Type B pancreatic cell (in vitro differentiated cells): ENCODE data around the gene MRPL1. TPM values are rescaled to one million over a fixed set of nuclear protein-coding genes. Genes with fewer than 3 reads are reported as not detected.

Experiments used
- DNase-seq: peaks from one replicate; pipeline ENCODE4 v3.0.0; 2021; ENCODE audit warnings: mixed read lengths; ENCODE audit not compliant: unreplicated experiment; ENCODE audit errors: extremely low spot score
- H3K27ac Mint-ChIP-seq: 2 replicates; pipeline ENCODE4 v1.8.0; 2021; ENCODE audit warnings: mild to moderate bottlenecking, mixed read lengths
- H3K27me3 Mint-ChIP-seq: 2 replicates; pipeline ENCODE4 v1.8.0; 2021; ENCODE audit warnings: mixed read lengths
- H3K36me3 Mint-ChIP-seq: 2 replicates; pipeline ENCODE4 v1.8.0; 2021; ENCODE audit warnings: mixed read lengths
- H3K4me1 Mint-ChIP-seq: one replicate; pipeline ENCODE4 v1.8.0; 2021; ENCODE audit warnings: mixed read lengths; ENCODE audit not compliant: unreplicated experiment
- H3K4me3 Mint-ChIP-seq: 2 replicates; pipeline ENCODE4 v1.8.0; 2021; ENCODE audit warnings: mild to moderate bottlenecking, mixed read lengths
- H3K9me3 Mint-ChIP-seq: 2 replicates; pipeline ENCODE4 v1.8.0; 2021; ENCODE audit warnings: mixed read lengths
- CTCF ChIP-seq: fragments of 200-600 bp; sonication (generic); conservative IDR thresholded peaks from 2 replicates; pipeline ENCODE4 v1.5.0; 2021; ENCODE audit warnings: antibody characterized with exemption, mild to moderate bottlenecking
- long read RNA-seq: library from polyadenylated mRNA; unstranded; transcript quantifications from one replicate; pipeline ENCODE4 v2.0.0, GENCODE V29; 2020
- total RNA-seq: library from RNA; stranded (reverse); gene quantifications from 2 replicates; pipeline ENCODE4 v1.2.1, GENCODE V29; 2021; ENCODE audit warnings: low replicate concordance

The MRPL1 gene
- 27.1 and 44.1 TPM in 2 replicates for total RNA-seq
- long read RNA-seq, transcript MRPL1-201 (9 exons, 1,490 nt), result major isoform, 56 of 66 reads
- long read RNA-seq, partial matches to known transcripts, result 4 of 66 reads
- long read RNA-seq, other reads (novel, unspliced or antisense), result 6 of 66 reads

- Mint-ChIP-seq H3K9me3 (no peaks in the 10 kb centered on the region), H3K4me1 (peaks cover 12% of the 10 kb centered on the region), H3K27me3 (no peaks in the 10 kb centered on the region), H3K4me3 (peak within 1 kb of the TSS; percentile 96), H3K36me3 (peaks cover 10% of the 10 kb centered on the region), H3K27ac (peak within 1 kb of the TSS; percentile 99)
- peak; percentile 42 for TF ChIP-seq CTCF
- peak; percentile 84 for DNase-seq
Observed at GRCh38 chr4:77862478-77863216, at the start of gene MRPL1. TSS of gene MRPL1 (plus strand) at chr4:77862830. CDS start at chr4:77862849, 19 bp downstream.

- H3K9me3 Mint-ChIP-seq, result no peaks in the 10 kb centered on the region
- peaks cover 10% of the 10 kb centered on the region for H3K4me1 Mint-ChIP-seq
- peaks cover 3% of the 10 kb centered on the region for H3K27me3 Mint-ChIP-seq
- H3K27ac Mint-ChIP-seq, result no peak overlapping the region
- H3K36me3 Mint-ChIP-seq, result no peaks in the 10 kb centered on the region
- DNase-seq, result no peak
- H3K4me3 Mint-ChIP-seq, result no peak overlapping the region
- TF ChIP-seq CTCF, result no peak
Observed at GRCh38 chr4:77815636-77816035, 47.0 kb upstream of the MRPL1 start.

GRCh38 chr4:77816546-77816945, 46.1 kb upstream of the MRPL1 start:
- peaks cover 19% of the 10 kb centered on the region for H3K4me1 Mint-ChIP-seq
- no peak for TF ChIP-seq CTCF
- H3K27me3 Mint-ChIP-seq, result peaks cover 3% of the 10 kb centered on the region
- H3K4me3 Mint-ChIP-seq, result peak overlapping the region; percentile 34
- H3K9me3 Mint-ChIP-seq, result no peaks in the 10 kb centered on the region
- H3K27ac Mint-ChIP-seq, result no peak overlapping the region
- no peak for DNase-seq
- H3K36me3 Mint-ChIP-seq, result no peaks in the 10 kb centered on the region

GRCh38 chr4:77817304-77818072, 45.1 kb upstream of the MRPL1 start:
- peak overlapping the region; percentile 93 for H3K4me3 Mint-ChIP-seq
- H3K4me1 Mint-ChIP-seq, result peaks cover 24% of the 10 kb centered on the region
- H3K9me3 Mint-ChIP-seq, result no peaks in the 10 kb centered on the region
- peak overlapping the region; percentile 99 for H3K27ac Mint-ChIP-seq
- H3K36me3 Mint-ChIP-seq, result no peaks in the 10 kb centered on the region
- TF ChIP-seq CTCF, result no peak
- H3K27me3 Mint-ChIP-seq, result peaks cover 3% of the 10 kb centered on the region
- DNase-seq, result no peak

GRCh38 chr4:77818073-77818601, 44.5 kb upstream of the MRPL1 start:
- peaks cover 24% of the 10 kb centered on the region for H3K4me1 Mint-ChIP-seq
- peak; percentile 74 for TF ChIP-seq CTCF
- H3K27ac Mint-ChIP-seq, result peak overlapping the region; percentile 99
- no peaks in the 10 kb centered on the region for H3K9me3 Mint-ChIP-seq
- H3K27me3 Mint-ChIP-seq, result peaks cover 3% of the 10 kb centered on the region
- H3K36me3 Mint-ChIP-seq, result no peaks in the 10 kb centered on the region
- peak overlapping the region; percentile 93 for H3K4me3 Mint-ChIP-seq
- DNase-seq, result no peak
